ENCODE results near the gene ZNF175.

The ZNF175 gene

GRCh38 chr19:51548213-51548651 lies 22.9 kb upstream of the ZNF175 start:
- TF ChIP-seq, protein P1, sequence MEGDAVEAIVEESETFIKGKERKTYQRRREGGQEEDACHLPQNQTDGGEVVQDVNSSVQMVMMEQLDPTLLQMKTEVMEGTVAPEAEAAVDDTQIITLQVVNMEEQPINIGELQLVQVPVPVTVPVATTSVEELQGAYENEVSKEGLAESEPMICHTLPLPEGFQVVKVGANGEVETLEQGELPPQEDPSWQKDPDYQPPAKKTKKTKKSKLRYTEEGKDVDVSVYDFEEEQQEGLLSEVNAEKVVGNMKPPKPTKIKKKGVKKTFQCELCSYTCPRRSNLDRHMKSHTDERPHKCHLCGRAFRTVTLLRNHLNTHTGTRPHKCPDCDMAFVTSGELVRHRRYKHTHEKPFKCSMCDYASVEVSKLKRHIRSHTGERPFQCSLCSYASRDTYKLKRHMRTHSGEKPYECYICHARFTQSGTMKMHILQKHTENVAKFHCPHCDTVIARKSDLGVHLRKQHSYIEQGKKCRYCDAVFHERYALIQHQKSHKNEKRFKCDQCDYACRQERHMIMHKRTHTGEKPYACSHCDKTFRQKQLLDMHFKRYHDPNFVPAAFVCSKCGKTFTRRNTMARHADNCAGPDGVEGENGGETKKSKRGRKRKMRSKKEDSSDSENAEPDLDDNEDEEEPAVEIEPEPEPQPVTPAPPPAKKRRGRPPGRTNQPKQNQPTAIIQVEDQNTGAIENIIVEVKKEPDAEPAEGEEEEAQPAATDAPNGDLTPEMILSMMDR (IDR thresholded peaks at IDR 0.05; ENCODE audit: unreplicated experiment in 3 of 3): no peak
- Mint-ChIP-seq H3K9me3 (peaks cover 8% of the 10 kb centered on the region), H3K27ac (no peak overlapping the region)

GRCh38 chr19:51548891-51549305 lies 22.2 kb upstream of the ZNF175 start:
- H3K9me3 Mint-ChIP-seq: peaks cover 6% of the 10 kb centered on the region
- no peak overlapping the region for H3K27ac Mint-ChIP-seq
- TF ChIP-seq, protein P1 (IDR thresholded peaks at IDR 0.05; ENCODE audit: unreplicated experiment in 3 of 3): no peak
- H3K27me3 Mint-ChIP-seq (ENCODE audit: low read depth): peaks cover 11% of the 10 kb centered on the region
- no peaks in the 10 kb centered on the region for H3K4me1 Mint-ChIP-seq
- H3K36me3 Mint-ChIP-seq (ENCODE audit: low read depth): no peaks in the 10 kb centered on the region
- H3K4me3 Mint-ChIP-seq: no peak overlapping the region

More at GRCh38 chr19:51548213-51548651, 22.9 kb upstream of the ZNF175 start:
- Mint-ChIP-seq H3K27me3 (ENCODE audit: low read depth) (peaks cover 9% of the 10 kb centered on the region), H3K4me3 (no peak overlapping the region), H3K36me3 (ENCODE audit: low read depth) (no peaks in the 10 kb centered on the region), H3K4me1 (no peaks in the 10 kb centered on the region)

- peaks cover 3% of the 10 kb centered on the region for H3K9me3 Mint-ChIP-seq
- no peaks in the 10 kb centered on the region for H3K36me3 Mint-ChIP-seq (ENCODE audit: low read depth)
- no peaks in the 10 kb centered on the region for H3K4me1 Mint-ChIP-seq
- TF ChIP-seq, protein P1 (IDR thresholded peaks at IDR 0.05; ENCODE audit: unreplicated experiment in 3 of 3): no peak
- peaks cover 11% of the 10 kb centered on the region for H3K27me3 Mint-ChIP-seq (ENCODE audit: low read depth)
- no peak overlapping the region for H3K4me3 Mint-ChIP-seq
- H3K27ac Mint-ChIP-seq: no peak overlapping the region
Observed at GRCh38 chr19:51549533-51550324, 21.4 kb upstream of the ZNF175 start.

DNA sequence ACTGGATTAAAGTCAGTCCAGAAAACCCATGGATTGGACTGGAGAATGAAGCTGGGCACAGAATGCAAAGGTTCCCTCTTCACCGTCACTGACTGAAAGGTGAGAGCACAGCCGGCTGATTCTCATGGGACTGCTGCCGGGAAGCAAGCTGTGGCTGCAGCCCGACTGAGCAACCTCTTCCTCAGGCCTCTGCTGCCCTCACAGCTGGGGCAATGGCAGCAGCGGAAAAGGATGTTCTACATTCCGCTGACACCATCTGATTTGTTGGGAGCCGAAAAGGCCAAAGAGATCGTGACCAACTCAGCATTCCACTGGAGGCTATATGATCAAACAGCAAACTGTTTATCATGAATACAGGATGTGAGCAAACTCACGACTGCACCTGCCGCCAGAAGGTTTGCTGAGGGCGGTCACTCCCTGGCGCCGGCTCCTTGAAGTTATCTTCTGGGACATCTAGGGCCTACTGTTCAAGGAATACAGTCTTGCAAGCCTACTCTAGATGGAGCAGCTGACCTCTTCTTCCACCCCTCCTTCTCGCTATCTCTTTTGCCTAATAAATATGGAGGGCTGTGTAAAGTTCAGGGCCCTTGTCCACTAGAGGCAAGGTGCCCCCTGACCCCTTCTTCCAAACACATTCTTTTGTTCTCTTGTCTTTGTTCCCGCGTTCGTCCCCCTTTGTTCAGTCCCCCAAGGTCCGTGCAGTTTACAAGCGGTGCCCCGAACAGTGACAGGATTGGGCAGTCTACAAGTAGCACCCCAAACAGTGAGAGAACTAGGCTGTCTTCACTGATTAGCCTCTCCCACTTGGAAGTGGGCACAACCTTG lies 20.0 kb upstream of the ZNF175 start:
- Mint-ChIP-seq H3K9me3 (peaks cover 3% of the 10 kb centered on the region), H3K4me3 (no peak overlapping the region), H3K27me3 (ENCODE audit: low read depth) (peaks cover 11% of the 10 kb centered on the region), H3K36me3 (ENCODE audit: low read depth) (no peaks in the 10 kb centered on the region), H3K4me1 (no peaks in the 10 kb centered on the region), H3K27ac (no peak overlapping the region)
- TF ChIP-seq, protein P1 (IDR thresholded peaks at IDR 0.05; ENCODE audit: unreplicated experiment in 3 of 3): no peak

GRCh38 chr19:51551673-51552432 lies 19.2 kb upstream of the ZNF175 start:
- H3K27me3 Mint-ChIP-seq (ENCODE audit: low read depth): peaks cover 11% of the 10 kb centered on the region
- peaks cover 3% of the 10 kb centered on the region for H3K9me3 Mint-ChIP-seq
- H3K4me3 Mint-ChIP-seq: no peak overlapping the region
- H3K4me1 Mint-ChIP-seq: no peaks in the 10 kb centered on the region
- TF ChIP-seq, protein P1 (IDR thresholded peaks at IDR 0.05; ENCODE audit: unreplicated experiment in 3 of 3): no peak
- no peak overlapping the region for H3K27ac Mint-ChIP-seq
- no peaks in the 10 kb centered on the region for H3K36me3 Mint-ChIP-seq (ENCODE audit: low read depth)

Measured in nephron (organoid).